ENCODE data around the gene ANKH. TPM values are rescaled to one million over a fixed set of nuclear protein-coding genes. Genes with fewer than 3 reads are reported as not detected.
A peak's percentile ranks its signal among the peaks of the same experiment; 100 is the strongest.

ANKH gene
- total and polyA plus RNA-seq, 2 of the 13 experiments (the other 11 are each of a cell fraction or from before 2014, with no cell fraction given) = 25.0 to 36.0 TPM

GRCh38 chr5:14760548-14761002 lies 111.0 kb downstream of the ANKH start (continued):
- TF ChIP-seq, protein P1, sequence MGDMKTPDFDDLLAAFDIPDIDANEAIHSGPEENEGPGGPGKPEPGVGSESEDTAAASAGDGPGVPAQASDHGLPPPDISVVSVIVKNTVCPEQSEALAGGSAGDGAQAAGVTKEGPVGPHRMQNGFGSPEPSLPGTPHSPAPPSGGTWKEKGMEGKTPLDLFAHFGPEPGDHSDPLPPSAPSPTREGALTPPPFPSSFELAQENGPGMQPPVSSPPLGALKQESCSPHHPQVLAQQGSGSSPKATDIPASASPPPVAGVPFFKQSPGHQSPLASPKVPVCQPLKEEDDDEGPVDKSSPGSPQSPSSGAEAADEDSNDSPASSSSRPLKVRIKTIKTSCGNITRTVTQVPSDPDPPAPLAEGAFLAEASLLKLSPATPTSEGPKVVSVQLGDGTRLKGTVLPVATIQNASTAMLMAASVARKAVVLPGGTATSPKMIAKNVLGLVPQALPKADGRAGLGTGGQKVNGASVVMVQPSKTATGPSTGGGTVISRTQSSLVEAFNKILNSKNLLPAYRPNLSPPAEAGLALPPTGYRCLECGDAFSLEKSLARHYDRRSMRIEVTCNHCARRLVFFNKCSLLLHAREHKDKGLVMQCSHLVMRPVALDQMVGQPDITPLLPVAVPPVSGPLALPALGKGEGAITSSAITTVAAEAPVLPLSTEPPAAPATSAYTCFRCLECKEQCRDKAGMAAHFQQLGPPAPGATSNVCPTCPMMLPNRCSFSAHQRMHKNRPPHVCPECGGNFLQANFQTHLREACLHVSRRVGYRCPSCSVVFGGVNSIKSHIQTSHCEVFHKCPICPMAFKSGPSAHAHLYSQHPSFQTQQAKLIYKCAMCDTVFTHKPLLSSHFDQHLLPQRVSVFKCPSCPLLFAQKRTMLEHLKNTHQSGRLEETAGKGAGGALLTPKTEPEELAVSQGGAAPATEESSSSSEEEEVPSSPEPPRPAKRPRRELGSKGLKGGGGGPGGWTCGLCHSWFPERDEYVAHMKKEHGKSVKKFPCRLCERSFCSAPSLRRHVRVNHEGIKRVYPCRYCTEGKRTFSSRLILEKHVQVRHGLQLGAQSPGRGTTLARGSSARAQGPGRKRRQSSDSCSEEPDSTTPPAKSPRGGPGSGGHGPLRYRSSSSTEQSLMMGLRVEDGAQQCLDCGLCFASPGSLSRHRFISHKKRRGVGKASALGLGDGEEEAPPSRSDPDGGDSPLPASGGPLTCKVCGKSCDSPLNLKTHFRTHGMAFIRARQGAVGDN (CRISPR knock-in tag; IDR thresholded peaks at IDR 0.05) = peak; percentile 39
- no peak for TF ChIP-seq ZNF282 (IDR thresholded peaks at IDR 0.05; ENCODE audit: partially characterized antibody)
- TF ChIP-seq ZNF570 (CRISPR knock-in tag; IDR thresholded peaks at IDR 0.05; ENCODE audit: borderline replicate concordance) = no peak
- TF ChIP-seq, protein P2, sequence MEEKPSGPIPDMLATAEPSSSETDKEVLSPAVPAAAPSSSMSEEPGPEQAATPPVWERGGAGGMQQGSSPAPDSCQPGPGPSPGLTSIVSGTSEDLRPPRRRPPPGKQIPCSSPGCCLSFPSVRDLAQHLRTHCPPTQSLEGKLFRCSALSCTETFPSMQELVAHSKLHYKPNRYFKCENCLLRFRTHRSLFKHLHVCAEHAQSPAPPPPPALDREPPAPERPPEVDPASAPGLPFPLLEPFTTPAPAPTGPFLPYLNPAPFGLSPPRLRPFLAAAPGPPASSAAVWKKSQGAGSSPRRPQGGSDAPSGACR (CRISPR knock-in tag; IDR thresholded peaks at IDR 0.05) = no peak
- TF ChIP-seq ZBTB38 (CRISPR knock-in tag; IDR thresholded peaks at IDR 0.05) = no peak
- TF ChIP-seq TEAD3 (CRISPR knock-in tag; optimal IDR thresholded peaks at IDR 0.05; ENCODE audit: borderline replicate concordance) = no peak
- no peak for TF ChIP-seq PAX8 (CRISPR knock-in tag; IDR thresholded peaks at IDR 0.05; ENCODE audit: borderline replicate concordance)
- TF ChIP-seq CEBPB (IDR thresholded peaks at IDR 0.05; ENCODE audit: borderline replicate concordance, low read depth, low read length) = peak; percentile 88
- TF ChIP-seq HES4 (CRISPR knock-in tag; IDR thresholded peaks at IDR 0.05; ENCODE audit: borderline replicate concordance) = no peak
- TF ChIP-seq, protein P3, sequence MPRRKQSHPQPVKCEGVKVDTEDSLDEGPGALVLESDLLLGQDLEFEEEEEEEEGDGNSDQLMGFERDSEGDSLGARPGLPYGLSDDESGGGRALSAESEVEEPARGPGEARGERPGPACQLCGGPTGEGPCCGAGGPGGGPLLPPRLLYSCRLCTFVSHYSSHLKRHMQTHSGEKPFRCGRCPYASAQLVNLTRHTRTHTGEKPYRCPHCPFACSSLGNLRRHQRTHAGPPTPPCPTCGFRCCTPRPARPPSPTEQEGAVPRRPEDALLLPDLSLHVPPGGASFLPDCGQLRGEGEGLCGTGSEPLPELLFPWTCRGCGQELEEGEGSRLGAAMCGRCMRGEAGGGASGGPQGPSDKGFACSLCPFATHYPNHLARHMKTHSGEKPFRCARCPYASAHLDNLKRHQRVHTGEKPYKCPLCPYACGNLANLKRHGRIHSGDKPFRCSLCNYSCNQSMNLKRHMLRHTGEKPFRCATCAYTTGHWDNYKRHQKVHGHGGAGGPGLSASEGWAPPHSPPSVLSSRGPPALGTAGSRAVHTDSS (CRISPR knock-in tag; conservative IDR thresholded peaks at IDR 0.05) = no peak
- no peak for TF ChIP-seq IKZF1 (IDR thresholded peaks at IDR 0.05)
- no peak for TF ChIP-seq RFXAP (CRISPR knock-in tag; IDR thresholded peaks at IDR 0.05; ENCODE audit: borderline replicate concordance)
- TF ChIP-seq HBP1 (CRISPR knock-in tag; IDR thresholded peaks at IDR 0.05; ENCODE audit: low read depth) = no peak
- no peak for TF ChIP-seq ZNF747 (CRISPR knock-in tag; IDR thresholded peaks at IDR 0.05; ENCODE audit: borderline replicate concordance)
- no peak; the same call in 1 of the 2 replicates for TF ChIP-seq CREM (IDR thresholded peaks at IDR 0.05)
- no peak for TF ChIP-seq CREM (CRISPR knock-in tag; IDR thresholded peaks at IDR 0.05)
- TF ChIP-seq HNF4G (IDR thresholded peaks at IDR 0.05; ENCODE audit: borderline replicate concordance, low read depth, low read length) = peak; percentile 86
- TF ChIP-seq HNF4G (CRISPR knock-in tag; IDR thresholded peaks at IDR 0.05; ENCODE audit: borderline replicate concordance, low read depth) = peak; percentile 45; the same call in 1 of the 2 replicates
- TF ChIP-seq MAFK (conservative IDR thresholded peaks at IDR 0.05 in 1 of 2, IDR thresholded peaks at IDR 0.05 in 1 of 2; ENCODE audit: low read length in 2 of 2) = no peak
- 0 out of 2 replicates have a peak, but pooled peaks have one; percentile 34 for TF ChIP-seq ZNF574 (CRISPR knock-in tag; IDR thresholded peaks at IDR 0.05)
- TF ChIP-seq PITX1 (CRISPR knock-in tag; IDR thresholded peaks at IDR 0.05) = 0 out of 2 replicates have a peak, but pooled peaks have one; percentile 13
